ENCODE results near the gene ZP2.
"Not testable (repeated sequence)": the region's sequence is repeated elsewhere in the genome, so short reads cannot be mapped to it uniquely, and the experiment has no call there.

The ZP2 gene

DNA sequence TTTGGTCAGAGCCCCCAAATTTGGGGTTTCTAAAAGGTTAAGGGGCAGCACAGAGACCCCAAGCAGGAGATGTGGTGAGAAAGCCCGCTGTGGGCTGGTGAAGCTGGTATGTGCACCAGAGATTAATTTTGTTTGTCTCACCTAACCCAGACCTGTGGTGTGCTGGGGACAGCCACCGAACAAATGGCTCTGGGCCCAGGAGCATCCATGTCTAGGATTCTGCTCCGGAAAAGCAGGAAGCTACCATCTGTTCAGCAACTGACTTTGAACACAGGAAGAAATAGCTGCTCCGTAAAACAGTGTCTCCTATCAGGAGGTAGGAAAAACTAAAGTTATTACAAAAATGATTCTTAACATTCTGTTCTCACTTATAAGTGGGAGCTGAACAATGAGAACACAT is 2.7 kb upstream of the ZP2 start:
- DNase-seq, result no peak

DNA sequence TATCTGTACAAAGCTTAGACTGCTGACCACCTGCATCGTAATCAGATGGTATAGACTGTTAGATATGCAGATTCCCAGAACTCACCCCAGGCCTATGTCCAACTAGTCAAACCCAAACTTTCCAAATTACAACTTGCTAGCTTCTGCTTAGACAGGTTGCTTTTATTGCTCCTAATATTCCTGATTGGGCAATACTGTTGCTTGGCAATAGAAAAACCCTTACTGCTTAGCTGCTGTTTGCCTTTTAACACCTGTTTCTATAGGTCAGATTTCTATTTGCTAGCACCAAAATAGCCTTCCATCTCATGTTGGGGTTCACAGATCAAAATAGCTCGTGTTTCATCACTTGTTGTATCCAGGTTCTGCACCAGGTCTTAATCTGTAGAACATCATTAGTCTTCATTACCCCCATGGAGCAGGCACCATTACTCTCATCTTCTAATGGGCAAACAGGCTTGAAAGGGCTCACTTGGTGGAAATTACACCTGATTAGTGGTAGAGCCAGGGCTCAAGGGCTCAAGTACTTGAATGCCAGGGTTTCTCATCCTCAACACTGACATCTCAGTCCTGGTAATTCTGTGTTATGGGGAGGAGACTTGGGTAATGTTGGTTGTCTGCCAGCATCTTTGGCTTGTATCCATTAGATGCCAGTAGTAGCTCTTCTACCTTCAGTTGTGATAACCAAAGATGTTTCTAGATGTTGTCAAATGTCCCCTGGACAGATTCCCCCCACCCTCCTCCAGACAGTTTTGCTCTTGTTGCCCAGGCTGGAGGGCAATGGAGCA is 2.7 kb downstream of the ZP2 start:
- DNase-seq, result no peak

DNA sequence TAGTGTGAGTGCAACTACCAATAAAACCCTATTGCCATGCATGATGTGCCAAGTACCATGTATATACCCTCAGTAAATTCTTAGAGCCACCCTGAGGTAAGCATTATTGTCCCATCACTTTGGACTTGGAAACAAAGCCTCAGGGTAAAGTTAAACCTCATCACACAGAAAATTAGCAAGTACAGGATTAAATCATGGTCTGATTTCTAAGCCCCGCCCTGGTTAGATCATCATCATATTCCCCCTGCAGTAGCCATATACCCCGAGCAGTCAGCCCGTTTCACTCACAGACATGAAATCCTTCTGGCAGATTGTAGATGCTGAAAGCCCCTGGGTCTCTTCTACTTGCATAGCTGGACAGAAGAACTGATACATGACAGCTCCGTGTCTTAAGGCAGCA is 4.8 kb downstream of the ZP2 start:
- no peak for DNase-seq

DNA sequence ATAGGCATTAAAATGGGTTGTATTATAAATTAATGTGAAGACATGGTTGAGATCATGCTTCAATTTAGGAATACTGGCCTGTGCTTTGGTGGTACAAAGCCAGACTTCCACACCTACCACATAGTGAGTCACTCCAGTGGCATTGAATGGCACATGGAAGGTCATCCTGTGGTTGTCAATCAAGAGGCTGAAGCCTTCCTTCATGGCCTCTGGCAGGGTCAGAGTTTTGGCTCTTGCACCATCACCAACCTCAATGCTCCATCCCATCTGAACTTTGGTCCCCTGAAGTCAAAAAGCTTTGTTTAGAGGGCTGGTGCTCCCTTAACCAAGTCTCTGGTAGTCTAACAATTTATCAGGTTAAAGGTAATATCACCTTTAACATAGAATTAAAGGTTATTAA is 6.1 kb downstream of the ZP2 start:
- DNase-seq, result no peak

DNA sequence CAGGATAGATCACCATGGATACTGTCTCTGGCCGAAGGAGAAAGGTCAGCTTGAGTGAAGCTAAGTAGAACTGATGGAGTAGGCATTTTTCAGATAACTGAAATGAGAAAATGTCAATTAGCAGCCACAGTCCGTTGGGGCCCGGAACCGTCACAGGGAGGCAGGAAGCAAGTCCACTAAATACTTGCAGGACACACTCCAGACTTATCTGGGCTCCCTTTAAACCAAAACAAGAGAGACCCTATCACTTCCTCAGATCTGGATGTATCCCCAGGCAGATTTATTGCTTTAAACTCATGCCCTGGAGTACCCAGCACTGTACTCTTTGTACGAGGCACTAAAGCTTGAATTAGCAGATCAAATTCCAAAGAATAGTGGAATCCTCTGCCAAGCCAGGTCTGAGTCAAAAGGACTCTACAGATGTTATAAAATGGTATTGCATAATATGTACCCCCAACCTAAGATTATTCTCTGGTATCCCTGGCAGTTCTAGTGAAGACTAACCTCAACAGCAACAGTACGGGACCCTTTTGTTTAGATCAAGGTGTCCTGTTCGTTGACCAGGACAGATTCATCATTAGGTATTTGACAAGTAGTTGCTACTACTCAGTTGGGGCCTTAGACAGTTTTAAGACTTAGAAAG is 8.1 kb downstream of the ZP2 start:
- DNase-seq, result no peak

DNA sequence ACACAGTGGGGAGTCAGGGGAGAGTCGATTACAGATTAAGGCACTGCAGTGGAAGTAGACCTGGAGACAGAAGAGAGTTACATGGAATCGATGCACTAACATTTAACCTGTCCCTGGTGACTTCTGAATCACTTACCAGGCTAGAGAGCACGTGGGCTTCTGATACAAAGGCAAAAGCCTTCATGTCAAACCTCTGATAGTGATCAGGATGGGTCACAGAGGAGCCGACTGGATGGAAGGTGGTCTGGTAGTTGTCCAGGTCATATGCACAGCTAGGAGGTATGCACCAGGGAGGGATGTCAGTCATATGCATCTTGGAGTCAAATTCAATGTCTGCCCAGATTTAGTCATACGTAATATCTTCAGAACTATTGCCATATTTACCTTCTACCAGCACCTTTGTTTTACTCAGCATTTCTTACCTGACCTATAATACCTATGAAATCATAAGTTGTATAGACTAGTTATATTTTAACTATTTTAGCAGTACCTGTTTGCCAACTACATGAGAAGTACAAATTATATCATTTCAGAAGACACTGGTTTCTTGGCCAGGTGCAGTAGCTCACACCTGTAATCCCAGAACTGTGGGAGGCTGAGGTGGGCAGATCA is 11.7 kb downstream of the ZP2 start:
- no peak for DNase-seq

DNA sequence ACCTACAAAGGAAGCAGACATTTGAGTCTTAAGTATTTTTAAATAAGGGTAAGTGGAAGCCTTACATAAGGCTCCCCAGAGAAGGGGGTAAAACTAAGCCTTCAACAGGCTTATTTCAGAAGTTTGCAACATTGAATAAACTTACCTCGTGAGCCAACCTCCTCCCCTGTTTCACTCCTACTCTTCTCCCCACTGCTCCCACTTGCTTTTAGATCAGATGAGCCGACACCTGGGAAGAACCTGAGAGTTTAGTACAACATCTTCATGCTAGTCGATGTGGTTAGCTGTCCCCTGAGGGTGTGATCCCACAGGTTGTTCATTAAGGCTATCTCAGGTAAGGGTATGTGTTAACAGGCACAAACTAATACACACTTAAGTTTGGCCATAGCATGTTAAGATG is 13.8 kb downstream of the ZP2 start:
- DNase-seq, result no peak

DNA sequence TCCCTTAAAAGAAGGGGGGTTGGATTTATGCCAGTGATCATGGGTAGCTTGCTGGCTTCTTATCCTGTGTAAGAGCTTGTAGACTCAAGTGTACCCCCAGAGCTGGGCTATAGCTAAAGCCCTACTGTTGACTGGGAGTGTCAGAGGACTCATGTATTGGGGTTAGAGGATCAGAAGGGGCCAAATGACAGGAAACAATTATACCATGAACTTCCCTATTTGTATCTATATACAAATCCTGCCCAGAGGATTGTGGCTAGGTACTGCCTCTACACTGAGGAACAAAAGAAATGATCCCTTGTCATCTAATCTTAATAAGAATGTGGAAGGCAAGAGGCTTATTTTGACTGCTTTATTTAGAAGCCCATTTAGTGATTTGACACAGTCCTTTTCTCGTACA is 14.3 kb downstream of the ZP2 start:
- no peak for DNase-seq

DNA sequence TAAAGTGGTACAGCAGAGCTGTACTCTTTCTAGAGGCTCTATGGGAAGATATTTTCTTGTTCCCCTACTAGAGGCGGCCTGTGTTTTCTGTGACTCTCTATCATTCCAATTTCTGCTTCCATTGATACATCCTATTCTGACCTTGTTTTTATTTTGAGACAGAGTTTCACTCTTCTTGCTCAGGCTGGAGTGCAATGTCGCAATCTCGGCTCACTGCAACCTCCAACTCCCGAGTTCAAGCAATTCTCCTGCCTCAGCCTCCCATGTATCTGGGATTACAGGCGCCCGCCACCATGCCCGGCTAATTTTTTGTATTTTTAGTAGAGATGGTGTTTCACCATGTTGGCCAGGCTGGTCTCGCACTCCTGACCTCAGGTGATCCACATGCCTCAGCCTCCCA is 16.0 kb downstream of the ZP2 start:
- not testable (repeated sequence) for DNase-seq

DNA sequence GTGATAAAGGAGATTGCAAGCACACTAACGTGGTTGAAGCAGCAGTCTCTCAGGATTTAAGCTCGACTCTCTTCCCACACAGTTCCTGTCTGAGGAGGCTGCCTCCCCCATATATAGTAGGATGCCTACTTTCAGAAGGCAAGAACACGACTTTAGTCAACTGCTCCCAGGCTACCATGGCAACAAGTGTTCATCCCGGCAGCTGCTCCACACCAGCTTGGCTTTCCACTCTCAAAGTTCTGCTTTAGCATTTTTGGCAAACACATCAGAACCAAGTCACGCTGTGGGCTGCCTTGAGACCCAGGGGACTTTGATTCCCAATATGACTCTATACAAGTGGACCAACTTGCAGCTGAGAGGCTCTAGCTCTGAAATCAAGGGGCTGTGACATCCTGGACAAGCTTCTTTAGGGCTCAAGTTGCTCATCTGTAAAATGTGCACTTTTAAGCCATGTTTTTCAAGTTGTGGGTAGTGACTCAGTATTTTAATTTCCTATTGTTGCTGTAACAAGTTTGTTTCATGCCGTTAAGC is 16.5 kb downstream of the ZP2 start:
- no peak for DNase-seq

DNA sequence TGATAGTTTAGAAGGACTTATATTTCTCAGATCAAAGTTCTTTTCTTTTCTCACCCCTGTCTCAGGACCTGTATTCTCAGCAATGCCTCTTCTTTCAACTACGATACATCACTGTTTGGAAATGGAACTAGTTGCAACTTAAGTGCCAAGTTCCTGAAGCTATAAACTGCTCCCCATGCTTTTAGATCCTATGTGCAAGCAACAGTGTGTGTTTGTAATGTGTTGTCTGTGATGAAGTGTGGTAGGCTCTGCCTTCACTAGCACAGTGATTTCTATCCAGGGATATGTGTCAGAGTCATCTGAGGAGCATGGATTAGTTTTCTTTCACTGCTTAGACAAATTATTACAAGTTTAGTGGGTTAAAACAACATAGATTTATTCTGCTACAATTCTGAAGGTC is 18.4 kb downstream of the ZP2 start:
- no peak for DNase-seq

DNA sequence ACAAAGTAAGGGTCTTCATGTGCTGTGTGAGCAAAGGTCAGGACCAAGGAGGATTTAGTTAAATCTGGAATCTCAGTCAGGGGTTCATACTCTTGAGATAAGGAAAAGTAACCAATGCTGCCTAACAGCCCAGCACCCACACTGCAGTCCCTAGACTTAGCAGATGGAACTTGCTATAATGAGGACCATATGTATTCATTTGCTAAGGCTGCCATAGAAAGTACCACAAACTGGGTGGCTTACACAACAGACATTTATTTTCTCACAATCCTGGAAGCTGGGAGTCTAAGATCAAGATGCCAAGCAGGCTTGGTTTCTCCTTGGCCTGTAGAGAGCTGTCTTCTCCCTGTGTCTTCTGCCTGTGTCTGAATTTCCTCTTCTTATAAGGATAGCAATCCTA is 20.8 kb downstream of the ZP2 start:
- no peak for DNase-seq

DNA sequence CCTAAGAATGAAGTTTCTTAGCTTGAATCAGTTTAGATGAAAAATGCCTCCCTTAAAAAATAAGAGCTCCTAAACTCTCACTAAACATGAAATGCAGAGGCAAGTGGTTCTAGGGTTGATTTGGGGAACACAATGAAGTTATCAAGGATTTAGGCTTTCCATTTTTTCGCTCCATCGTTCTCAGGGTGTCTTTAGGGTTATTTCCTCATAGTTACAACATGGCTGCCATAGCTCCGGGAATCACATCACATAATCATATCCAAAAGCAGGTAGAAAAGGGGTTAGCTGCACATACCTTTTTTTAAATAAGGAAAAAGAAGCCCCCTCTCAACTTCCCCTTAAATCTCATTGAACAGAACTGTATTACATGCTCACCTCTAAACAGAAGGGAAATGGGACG is 21.4 kb downstream of the ZP2 start:
- DNase-seq, result no peak

DNA sequence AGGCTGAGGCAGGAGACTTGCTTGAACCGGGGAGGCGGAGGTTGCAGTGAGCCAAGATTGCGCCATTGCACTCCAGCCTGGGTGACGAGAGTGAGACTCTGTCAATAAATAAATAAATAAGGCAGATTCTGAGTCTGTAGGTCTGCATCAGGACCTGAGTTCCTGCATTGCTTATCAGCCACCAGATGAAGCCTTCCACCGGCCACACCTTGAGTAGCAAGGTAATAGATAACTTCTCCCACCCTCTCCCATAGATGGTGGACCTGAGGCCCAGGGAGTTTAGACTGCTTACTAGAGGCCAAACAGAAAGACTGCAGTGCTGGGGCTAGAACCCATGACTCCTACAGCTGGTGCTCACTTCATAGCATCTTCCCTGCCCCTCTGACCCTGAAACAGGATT is 22.1 kb downstream of the ZP2 start:
- DNase-seq, result no peak

DNA sequence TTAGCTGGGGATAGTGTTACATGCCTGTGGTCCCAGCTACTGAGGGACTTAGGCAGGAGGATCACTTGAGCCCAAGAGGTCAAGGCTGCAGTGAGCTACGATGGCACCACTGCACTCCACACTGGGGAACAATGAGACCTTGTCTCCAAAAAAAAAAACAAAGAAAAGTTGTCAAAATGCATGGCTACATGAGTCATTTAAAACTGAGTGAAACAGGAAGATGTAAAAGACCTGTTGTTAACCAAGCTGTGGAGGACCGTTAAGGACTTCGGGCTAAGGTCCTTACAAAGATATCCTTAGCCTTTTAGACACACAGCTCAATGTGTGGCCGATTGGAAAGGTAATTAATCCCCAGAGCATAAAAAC is 25.1 kb downstream of the ZP2 start:
- DNase-seq, result no peak

DNA sequence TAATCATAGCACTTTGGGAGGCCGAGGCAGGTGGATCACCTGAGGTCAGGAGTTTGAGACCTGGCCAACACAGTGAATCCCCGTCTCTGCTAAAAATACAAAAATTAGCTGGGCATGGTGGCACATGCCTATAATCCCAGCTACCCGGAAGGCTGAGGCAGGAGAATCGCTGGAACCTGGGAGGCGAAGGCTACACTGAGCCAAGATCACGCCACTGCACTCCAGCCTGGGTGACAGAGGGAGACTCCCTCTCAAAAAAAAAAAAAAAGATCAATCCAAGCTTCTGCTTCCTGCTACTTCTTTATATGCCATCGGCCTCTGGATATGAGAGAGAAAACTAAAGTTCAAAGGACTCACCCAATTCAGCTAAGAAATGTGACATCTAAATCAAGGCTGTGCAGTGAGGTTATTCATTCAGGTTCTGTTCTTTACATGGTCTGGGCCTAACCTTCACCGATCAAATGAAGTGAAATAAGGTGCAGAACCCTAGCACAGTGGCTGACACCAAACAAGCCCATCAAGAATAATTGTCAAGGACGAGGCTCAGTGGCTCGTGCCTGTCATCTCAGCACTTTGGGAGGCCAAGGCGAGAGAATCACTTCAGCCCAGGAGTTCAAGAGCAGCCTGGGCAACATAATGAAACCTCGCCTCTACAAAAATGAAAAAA is 25.6 kb downstream of the ZP2 start:
- DNase-seq, result no peak

DNA sequence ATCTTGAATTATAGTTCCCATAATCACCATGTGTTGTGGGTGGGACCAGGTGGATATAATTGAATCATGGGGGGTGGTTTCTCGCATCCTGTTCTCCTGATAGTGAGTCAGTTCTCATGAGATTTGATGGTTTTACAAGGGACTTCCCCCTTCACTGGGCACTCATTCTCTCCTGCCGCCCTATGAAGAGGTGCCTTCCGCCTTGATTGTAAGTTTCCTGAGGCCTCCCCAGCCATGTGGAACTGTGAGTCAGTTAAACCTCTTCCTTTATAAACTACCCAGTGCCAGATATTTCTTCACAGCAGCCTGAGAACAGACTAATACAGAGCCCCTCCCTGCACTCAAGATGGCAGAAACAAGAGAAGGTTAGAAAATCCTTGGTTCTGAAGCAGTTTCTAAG is 26.5 kb downstream of the ZP2 start:
- peak; percentile 51 for DNase-seq

DNA sequence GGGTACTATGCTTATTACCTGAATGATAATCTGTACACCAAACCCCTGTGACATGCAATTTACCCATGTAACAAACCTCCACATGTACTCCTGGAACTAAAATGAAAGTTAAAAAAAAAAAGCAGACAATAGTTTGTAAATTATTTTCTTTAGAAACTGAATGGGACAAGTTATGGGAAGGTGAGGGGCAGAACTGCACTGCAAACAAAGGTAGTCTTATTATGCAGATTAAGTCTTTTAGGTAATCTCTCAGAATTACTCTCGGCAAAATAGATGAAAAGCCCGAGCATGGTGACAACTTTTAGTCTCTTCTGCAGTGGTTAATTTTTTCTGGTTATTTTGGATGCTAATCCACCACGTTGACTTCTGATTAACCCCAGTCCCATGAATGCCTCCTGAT is 27.4 kb downstream of the ZP2 start:
- DNase-seq, result no peak

DNA sequence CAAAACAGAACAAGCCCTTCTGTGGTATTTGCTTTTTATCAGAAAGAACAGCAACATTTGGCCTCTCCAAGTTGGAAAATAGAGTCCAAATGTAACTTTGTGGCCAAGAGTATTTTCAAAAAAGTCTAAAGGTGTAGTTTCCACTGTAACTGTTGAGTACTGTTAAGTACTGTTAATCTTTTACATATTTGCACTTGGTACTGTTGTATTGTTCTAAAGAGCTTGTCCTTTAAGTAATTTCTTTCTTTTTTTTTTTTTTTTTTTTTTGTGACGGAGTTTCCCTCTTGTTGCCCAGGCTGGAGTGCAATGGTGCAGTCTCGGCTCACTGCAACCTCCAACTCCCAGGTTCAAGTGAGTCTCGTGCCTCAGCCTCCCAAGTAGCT is 31.4 kb downstream of the ZP2 start:
- no peak for DNase-seq

DNA sequence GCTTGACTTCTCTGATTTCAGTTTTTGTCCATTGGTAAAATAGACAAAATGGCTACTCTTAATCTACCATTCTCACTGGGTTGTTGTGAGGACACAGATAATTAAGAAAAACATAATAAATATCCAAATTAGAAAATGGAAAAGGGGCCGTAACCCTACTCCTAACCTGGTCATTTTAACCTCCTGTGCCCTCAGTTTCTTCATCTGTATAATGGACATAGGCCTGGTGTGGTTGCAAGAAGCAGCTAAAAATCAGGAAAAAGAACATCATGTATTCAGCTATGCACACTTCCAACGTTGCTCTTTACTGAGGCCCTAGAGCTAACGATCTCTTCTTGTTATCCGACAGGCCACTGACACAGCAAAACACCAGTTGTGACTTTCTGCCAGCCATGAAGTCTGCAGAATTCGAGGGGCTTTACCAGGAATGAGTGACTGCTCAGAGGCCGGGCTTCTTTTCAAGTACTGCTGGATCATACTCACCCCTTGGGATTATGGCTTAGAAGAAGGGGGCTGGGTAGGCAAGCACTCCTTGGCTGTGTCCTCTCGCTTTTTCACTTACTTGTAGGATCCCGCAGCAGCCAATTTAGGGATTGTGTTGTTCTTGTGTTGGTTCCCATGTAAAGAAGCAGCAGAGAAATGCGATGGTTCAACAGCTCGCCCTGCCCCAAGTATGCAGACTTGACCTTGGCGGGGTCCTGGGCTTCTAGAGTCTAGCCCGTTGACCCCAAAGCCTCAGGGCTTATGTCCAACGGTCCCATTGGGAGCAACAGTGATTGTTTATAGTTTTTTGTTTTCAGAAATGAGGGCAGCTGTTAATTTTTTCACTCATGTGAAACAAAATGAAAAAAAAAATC is 32.0 kb downstream of the ZP2 start:
- DNase-seq, result no peak

DNA sequence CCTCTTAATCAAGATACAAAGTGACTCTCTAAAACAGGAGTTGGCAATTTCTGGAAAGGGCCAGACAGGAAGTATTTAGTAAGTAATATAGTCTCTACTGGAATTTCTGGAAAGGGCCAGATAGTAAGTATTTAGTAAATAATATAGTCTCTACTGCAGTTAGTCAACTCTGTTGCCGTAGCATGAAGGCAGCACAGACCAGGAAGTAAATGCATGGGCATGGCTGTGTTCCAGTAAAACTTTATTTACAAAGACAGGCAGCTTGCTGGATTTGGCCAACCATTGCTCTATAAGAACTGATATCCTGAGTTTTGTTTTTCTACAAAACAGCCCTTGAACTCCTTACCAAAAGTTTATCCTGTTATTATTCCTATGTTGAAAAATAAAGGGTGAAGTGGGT is 36.0 kb downstream of the ZP2 start:
- no peak for DNase-seq

DNA sequence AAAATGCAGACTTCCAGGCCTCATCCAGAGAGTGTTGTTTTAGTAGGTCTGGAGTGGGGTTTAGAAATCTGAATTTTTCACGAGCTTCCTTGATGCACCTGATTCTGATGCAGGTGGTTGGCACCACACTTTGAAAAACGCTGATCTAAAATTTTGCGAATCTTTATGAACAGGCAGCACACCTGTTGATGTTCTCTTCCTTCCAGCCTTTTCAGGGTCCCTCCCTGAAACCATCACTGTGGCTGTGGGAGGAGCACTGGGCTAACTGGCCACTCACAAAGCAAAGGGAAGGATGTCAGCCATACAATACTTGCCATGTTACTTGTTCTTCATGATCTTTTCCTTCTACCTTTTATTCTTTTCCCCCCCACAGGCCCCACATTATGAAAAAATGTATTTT is 38.7 kb downstream of the ZP2 start:
- no peak for DNase-seq

DNA sequence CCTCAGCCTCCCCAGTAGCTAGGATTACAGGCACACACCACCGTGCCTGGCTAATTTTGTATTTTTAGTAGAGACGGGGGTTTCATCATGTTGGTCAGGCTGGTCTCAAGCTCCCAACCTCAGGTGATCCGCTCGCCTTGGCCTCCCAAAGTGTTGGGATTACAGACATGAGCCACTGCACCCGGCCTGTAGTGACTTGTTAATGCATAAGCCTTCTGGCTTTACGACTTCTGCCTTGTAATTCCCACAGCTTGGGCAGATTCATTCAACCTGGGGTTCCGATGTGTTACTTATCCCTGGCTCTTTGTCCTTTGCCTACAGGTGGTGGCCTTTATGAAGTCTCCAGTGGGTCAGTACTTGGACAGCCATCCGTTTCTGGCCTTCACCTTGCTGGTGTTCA is 41.3 kb downstream of the ZP2 start:
- DNase-seq, result not testable (repeated sequence)

All from activated CD4-positive, alpha-beta T cell treated with anti-CD3 and anti-CD28 coated beads, Interleukin-2, amount 50 U/mL, for 16 hours (primary cell).